Measurements from ENCODE around the gene LHFPL3.

DNA sequence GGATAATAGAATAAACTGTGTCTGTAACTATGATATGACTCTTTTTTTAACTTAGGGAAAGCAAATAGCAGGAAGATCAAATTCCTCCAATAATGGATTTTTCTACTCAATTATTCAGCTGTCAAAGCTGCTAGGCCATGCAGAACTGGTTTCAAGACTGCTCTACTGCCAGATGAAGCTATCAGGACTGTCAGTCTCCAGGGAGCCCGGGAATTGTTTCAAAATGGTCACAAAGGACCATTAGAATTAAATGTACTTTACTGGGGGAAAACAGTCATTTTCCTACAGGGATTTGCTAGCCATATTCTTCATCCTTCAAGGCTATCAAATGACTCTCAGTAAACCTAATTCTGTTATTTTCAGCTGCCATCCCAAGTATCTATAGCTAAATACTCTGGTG lies 276.3 kb downstream of the LHFPL3 start:
- TF ChIP-seq, protein P1, sequence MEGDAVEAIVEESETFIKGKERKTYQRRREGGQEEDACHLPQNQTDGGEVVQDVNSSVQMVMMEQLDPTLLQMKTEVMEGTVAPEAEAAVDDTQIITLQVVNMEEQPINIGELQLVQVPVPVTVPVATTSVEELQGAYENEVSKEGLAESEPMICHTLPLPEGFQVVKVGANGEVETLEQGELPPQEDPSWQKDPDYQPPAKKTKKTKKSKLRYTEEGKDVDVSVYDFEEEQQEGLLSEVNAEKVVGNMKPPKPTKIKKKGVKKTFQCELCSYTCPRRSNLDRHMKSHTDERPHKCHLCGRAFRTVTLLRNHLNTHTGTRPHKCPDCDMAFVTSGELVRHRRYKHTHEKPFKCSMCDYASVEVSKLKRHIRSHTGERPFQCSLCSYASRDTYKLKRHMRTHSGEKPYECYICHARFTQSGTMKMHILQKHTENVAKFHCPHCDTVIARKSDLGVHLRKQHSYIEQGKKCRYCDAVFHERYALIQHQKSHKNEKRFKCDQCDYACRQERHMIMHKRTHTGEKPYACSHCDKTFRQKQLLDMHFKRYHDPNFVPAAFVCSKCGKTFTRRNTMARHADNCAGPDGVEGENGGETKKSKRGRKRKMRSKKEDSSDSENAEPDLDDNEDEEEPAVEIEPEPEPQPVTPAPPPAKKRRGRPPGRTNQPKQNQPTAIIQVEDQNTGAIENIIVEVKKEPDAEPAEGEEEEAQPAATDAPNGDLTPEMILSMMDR (IDR thresholded peaks at IDR 0.05; ENCODE audit: extremely low read depth in 1 of 2, insufficient read depth in 1 of 2, low read depth in 1 of 2, low read length in 2 of 2) = no peak
- TF ChIP-seq EZH2 (IDR thresholded peaks at IDR 0.05; ENCODE audit: borderline replicate concordance, low read depth, low read length, severe bottlenecking) (no peak), POLR2AphosphoS5 (IDR thresholded peaks at IDR 0.05; ENCODE audit: insufficient read depth, low read depth, low read length) (no peak), POLR2A (IDR thresholded peaks at IDR 0.05; ENCODE audit: low read depth, low read length) (no peak)
- TF ChIP-seq, protein P2, sequence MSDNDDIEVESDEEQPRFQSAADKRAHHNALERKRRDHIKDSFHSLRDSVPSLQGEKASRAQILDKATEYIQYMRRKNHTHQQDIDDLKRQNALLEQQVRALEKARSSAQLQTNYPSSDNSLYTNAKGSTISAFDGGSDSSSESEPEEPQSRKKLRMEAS (IDR thresholded peaks at IDR 0.05; ENCODE audit: insufficient read depth, insufficient read length) = no peak

Measured in endothelial cell of umbilical vein (primary cell).